MM.1S (cell line): ENCODE measurements around the gene HRK.

Experiments
- CTCF ChIP-seq: fragments of 300-600 bp; sonication (generic); IDR thresholded peaks from 2 replicates; pipeline ENCODE4 v1.5.1; 2016; ENCODE audit warnings: antibody characterized with exemption, low read length, mixed read lengths
- EZH2 ChIP-seq: fragments of 300-600 bp; sonication (generic); optimal IDR thresholded peaks from 2 replicates; pipeline ENCODE3; 2017; ENCODE audit warnings: low read depth, mild to moderate bottlenecking, antibody characterized with exemption, low read length, mixed read lengths
- EZH2phosphoT487 ChIP-seq: fragments of 300-600 bp; sonication (generic); IDR thresholded peaks from 2 replicates; pipeline ENCODE4 v1.6.1; 2018; ENCODE audit warnings: antibody characterized with exemption, low read length

GRCh38 chr12:116879509-116880212, 1.6 kb downstream of the HRK start:
- TF ChIP-seq CTCF (no peak), EZH2 (no peak), EZH2phosphoT487 (no peak)
